Measurements from ENCODE around the gene GRB10.
"Not testable (repeated sequence)": the region's sequence is repeated elsewhere in the genome, so short reads cannot be mapped to it uniquely, and the experiment has no call there.

GRB10 gene

DNA sequence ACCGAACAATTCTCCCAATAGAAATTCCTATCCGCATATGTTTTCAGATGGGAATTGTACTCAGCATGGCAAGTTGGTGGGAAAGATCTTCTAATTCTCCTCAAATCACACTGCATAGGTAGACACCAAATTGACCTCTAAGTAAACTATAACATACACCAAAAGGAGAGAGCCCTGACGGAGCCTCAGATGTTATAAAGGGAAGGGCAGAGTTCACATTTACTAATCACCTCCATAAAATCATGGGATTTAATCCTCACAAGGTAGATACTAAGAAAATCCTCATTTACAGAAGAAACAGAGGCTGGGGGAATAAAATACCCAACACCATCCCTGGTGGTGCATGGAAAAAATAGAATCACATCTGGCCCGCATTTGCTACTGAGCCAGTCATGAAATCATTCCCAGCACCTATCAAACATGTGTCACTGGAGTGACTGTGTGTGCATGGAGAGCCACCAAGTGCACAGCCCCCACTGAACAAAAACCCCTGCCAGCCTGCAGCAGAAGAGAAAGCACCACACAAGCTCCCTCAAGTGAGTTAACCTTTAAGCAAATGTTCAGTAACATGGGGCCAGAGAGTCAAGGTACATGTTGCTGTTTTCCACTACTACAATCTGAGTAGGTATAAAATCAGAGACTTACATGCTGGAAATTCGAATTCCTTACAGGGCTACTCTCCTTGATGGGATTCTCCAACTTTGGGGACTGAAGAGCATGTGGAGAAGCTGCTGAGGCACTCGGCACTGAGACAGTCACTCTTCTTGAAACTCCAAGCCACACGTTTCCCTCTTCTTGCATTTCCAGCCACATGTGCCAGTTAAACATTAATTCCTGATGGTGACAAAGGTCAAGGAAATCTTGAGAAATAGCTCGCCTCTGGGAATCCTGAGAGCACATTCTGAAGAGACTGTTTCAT, 217.8 kb downstream of the GRB10 start, which contains the start of gene DDC:
DDC (minus strand) TSS at position 766 of the 919 bp plus-strand sequence. CDS start 21,320 bp downstream, outside the sequence.
- DNase-seq = no peak

DNA sequence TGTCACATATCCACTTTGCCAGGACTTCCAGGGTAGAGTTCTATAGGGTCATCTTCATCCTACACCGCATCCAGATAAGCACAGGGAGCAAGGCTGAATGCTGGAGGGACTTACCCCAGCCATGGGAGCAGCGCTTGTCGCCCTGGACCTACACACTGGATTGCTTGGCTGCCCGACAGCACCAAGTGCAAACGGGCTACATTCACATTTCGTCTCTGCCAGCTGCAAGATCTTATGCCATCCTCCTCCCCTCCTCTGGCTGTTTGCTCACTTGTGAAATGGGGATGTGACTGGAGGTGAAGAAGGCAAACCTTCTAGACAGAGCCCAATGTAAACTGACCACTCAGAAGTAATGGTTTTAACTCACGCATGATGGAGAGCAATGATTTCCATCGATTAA, 218.5 kb downstream of the GRB10 start:
- DNase-seq = no peak

DNA sequence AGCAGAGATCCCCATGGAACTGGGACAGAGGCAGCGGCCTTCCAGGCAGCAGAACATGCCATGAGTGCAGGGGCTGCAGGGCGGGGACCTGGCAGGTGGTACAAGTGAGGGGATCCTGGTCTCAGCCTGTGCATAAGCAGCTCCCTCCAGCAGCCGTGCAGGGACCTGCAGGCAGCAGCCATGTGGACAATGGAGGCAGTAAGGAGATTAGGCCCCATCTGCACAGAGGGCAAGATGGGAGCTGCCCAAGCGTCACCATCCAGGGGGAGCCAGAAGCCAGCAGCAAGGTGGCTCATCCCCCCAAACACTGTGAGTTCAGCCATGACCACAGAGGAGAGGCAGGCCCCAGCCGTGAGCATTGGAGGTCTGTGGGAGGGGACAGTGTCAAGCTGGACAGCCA, 220.6 kb downstream of the GRB10 start:
- DNase-seq = no peak

DNA sequence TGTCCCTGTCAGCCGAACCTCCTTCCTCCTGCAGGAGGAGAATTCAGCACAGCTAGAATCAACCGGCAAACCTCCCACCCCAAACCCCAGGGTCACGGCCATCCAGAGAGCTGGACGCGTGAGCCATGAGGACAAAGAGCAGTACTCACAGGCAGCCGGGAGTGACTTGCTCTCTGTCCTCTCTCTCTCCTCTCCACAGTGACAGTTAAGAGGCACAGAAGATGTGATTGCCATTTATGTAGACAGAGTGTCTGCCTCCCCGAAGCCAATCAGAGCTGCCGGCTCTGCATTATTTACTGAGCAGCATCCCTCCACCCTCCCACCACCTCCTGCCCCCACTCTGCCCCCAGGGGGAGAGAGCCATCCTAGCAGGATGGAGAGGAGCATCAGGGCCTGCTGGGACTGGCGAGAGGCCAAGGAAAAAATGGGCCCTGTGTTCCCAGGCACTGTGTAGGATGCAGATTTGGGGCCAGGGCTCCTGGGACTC, 221.8 kb downstream of the GRB10 start:
- DNase-seq = no peak

DNA sequence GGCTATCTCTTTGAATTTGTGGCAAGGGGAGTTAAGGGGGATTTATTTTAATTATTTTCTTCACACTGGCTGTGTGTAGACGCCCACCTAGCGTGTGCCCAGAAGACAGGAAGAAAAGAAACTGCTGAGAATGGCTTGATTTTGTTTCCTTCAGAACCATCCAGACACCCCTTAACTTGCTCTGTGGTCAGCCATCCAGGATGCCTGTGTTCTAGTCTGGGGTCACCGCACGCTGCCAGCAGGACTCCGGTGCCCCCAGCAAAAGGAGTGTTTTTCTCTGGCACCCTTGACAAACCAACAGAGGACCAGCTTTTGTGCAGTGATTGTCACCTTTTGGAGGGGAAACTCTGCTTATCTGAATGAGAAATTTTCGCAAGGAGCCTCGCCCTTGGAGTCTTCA, 222.8 kb downstream of the GRB10 start:
- DNase-seq = no peak

DNA sequence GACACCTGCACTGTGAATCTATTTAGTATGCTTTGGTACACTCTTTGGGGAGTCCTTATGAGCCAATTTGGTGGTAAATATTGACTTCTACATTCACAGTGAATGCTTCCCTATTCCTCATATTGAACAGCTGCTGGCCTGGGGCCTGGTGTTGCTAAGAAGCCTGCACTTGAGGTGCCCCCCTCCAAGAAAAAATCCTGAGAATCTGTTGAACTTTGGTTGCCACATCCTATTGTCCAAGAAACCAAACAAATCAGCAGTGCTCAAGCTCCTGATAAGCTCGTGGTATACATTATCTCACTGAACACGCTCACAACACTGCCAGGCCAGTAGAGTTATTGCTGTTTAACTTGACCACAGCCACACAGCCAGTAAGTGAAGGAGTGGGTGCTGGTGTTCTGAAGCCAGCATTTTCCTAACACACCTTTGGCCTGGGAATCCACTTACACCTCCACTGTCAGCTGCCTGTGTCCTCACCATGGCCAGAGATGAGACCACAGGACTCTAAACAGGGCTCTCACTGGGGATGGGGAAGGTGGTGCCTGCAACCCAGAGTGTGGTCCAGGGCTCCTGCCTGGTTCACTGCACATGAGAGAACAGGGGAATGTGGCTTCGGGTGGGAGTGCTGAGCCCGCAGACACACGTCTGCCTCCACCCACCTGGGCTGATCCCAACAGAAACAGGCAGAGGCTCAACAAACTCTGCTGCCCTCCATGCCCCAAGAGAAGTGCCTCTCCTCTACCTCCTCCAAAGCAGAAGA, 224.2 kb downstream of the GRB10 start:
- DNase-seq = no peak

DNA sequence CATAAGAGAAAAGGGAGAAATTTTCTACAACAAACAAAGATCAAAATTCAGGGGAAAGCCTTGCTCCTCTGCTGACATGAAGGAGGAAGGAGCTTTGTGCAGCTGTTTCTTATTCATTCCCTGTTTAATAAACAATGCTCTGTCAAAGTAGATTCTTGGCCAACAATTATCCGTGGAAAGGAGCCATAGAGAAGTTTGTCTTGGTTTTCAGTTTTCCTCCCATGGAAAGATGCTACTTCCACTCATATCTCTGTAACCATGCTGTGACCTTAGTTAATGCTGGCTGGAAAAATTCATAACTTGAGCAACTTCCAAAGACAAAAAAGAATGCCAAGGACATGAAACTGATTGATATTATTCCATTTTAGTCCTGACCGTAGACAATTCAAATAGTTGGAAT, 225.6 kb downstream of the GRB10 start:
- DNase-seq = no peak

DNA sequence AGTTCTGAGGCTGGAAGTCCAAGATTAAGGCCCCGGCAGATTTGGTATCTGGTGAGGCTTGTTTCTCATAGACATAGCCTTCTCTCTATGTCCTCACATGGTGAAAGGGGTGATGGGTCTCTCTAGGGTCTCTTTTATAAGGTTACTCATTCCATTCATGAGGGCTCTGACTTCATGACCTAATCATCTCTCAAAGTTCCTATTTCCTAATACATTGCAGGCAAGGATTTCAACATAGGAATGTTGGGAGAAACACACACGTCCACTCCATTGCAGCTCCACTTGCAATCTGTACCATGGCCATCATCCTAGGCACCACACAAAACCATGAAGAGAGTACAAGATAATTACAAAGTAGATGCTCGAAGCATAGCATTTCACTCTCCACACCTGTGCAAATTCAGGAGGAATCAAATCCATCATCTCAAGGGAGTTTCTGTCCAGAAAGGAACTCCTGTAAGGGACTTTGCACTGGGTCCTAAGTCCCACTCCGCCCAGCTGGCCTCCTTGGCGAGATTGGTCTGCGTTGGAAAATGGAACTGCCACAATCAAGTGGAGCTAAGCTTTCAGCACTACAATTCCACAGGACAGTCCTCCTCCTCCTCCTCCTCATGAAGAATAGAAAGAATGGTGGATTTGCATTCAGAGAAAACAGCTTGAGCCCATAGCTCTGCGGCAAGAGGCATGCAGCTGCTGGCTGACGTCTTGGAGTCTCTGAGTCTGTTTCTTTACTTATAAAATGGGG, 226.3 kb downstream of the GRB10 start:
- no peak for DNase-seq

DNA sequence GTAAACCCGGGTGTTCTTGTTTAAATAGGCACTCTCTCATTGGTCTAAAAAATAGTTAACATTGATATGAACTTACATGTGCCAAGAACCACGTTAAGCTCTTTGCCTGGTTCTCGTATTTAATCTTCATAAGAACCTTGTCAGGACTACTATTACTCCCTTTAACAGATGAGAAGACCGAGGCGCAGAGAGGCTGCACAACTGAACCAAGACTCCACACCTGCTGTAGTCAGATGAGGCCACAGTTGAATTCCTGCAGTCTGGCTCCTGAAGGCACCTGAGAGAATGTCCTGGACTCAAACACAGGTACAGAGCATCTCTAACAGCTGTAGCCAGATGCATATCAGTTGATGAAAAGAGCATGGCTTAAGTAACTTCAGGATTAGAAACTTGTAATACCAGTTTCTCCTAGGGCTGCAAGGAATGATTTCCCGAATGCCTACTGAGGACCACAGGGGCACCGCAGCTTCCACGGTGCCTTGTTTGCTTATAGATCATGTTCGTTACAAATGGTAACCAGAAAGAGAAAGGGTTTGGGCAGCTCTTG, 227.0 kb downstream of the GRB10 start:
- no peak for DNase-seq

DNA sequence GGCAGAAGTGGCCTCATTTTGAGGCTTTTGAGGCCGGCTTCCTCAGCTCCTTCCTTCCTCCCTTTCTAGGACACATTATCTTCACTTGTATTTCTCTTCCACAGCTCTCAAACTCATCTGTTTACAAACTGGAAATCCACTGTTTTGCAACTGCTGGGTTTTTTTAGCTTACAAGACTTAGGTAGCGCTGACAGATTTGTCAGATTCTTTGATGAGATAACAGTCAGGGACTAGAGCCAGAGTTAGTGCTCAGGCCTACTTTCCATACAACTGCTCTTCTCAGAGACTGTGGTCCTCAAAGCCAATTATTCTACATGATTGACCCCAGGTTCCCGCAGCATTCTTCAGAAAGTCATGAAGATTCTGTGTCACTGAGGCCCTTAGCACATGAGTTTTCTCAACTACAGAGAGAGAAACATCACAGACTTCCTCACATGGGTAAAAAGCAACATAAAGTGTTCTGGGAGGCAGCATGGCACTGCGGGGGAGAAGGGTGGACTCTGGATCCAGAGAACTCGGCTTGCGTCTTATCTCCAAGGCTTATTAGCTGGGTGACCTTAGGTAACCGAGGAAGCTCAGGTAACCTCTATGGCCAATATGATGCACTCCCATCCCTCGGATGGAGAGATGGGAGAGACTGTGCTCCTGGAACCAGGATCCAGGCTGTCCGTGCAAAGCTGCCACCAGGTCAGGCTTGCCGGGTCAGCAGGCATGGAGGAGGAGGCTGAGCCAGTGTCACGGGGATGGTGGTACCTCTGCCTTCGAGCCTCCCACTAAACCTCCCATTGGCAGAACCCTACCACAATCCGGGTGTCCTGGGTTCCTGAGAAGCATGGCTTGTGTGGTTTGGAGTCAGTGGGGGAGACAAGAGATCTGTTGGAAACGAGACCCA, 228.0 kb downstream of the GRB10 start:
- DNase-seq = no peak

DNA sequence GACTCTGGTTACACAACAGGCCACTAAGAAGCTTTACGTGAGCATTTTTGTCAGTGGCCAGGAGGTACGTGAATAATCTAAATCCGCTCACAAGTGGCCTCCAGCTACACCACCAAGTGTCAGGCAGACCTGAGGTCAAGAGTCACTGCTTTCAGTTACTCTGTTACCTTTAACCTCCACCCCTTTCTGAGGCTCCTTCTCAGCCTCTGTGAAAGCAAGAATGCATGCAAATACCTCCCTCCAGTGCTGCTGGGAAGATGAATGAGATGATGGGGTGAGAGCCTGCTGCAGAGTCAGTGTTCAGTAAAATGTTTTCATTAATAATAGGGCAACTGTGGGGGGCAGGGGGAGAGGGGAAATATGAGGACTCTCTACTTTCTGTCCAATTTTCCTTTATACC, 228.7 kb downstream of the GRB10 start:
- no peak for DNase-seq

DNA sequence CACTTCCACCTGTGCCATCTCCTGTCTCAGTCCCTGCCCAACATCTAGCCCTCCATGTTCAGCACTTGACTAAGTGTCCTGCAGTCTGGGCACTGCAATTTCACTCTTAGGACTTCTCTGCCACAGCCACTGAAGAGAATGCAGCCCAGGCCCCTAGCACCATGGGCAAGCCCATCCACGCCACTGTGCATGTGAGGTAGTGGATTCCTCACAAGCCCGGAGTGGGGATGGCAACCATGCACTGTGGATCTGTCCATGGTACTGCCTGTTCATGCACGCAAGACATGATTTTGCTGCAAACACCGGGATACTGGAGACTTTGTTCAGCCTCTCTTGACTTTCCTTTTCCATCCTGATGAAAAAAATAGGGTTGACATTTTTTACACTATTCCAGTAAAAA, 229.8 kb downstream of the GRB10 start:
- no peak for DNase-seq

DNA sequence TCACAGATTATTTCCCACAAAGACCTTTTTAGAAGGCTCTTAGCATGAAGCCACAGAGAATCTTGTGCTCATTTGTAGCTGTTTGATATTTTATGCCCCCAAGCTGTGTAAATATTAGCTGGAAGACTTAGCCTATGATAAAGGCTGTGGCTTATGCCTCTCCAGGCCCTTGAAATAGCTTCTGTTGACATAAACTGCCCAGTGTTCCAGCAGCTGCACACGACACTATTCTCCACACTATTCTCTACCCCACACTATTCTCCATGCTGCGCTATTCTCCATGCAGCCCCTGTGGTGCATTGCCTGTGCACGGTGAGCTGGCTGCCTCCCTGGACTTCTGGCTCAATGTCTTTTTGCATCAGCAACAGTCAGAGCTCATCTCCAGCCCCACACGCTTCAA, 230.6 kb downstream of the GRB10 start:
- peak; percentile 76 for DNase-seq

DNA sequence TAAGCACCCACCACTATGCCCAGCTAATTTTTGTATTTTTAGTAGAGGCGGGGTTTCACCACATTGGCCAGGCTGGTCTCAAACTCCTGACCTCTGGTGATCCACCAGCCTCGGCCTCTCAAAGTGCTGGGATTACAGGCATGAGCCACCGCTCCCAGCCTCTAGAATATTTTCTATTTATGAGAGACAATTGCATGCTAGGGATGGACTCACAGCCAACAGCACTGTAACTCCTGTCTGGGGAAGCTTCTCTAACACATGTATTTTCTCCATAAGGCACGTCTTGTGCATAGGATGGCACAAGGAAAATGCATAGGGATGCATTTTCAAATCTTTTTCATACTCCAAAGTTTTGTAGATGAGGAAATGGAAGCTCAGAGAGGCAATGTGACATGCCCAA, 237.1 kb downstream of the GRB10 start:
- not testable (repeated sequence) for DNase-seq

DNA sequence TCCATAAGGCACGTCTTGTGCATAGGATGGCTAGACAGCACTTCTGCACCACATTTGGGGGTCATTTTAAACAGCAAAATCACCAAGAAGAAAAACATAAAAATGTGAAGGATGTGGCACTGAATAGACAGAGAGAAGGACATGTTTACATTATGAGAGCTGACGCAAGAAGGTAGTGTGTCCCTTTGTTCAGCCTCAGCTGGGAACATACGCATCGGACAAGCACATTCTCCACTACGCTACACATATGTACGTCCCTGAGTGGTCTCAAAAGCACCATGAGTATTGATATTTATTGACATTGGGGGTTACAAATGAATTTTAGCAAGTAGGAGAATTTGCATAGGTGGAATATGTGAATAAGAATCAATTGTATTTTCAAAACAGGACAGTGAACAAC, 237.7 kb downstream of the GRB10 start:
- no peak for DNase-seq

DNA sequence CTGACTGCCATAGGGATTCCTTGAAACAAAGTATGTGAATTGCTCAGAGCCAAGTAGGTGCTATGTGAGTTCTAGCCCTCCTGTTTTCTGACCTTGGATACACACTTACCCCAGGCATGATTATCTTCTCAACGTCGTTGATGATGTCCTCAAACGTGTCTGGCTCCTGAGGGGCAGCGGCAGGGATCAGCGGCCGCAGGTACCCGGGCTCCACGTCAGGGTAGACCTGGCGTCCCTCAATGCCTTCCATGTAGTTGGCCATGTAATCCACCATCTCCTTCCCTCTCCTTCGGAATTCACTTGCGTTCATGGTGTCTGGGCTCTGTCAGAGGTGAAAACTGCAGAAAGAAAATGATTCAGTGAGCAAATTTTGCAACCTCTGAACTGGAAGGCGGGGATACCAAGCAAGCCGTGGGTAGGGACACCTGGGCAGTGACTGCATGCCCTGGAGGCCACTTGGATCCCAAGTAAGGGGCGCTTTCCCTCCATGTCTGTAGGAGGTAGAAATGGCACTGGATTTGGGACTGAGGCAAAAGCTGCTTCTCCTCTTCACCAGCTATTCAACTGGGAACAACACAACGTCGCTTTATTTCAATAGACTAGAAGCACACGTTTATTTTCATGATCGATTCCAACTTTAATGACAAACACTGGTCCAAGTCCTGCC, 238.8 kb downstream of the GRB10 start:
- DNase-seq = no peak

DNA sequence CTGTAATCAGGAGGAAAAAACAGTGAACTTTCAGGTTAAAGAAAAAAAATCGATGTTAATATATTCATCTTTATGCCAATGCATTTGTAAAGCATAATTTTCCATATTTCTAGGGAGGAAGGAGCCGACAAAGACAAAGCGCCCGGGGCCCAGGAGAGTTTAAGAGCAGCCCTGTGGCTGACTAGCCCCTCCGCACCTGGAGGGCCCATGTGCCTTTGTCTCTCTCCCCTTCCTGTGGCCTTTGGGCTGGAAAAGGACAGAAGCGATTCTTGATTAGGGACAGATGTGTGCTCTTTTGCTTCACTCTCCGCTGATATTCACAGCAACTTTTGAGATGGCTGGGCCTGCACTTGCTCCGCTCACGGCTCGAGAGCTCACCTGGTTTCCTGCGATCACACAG, 240.6 kb downstream of the GRB10 start:
- DNase-seq = no peak

DNA sequence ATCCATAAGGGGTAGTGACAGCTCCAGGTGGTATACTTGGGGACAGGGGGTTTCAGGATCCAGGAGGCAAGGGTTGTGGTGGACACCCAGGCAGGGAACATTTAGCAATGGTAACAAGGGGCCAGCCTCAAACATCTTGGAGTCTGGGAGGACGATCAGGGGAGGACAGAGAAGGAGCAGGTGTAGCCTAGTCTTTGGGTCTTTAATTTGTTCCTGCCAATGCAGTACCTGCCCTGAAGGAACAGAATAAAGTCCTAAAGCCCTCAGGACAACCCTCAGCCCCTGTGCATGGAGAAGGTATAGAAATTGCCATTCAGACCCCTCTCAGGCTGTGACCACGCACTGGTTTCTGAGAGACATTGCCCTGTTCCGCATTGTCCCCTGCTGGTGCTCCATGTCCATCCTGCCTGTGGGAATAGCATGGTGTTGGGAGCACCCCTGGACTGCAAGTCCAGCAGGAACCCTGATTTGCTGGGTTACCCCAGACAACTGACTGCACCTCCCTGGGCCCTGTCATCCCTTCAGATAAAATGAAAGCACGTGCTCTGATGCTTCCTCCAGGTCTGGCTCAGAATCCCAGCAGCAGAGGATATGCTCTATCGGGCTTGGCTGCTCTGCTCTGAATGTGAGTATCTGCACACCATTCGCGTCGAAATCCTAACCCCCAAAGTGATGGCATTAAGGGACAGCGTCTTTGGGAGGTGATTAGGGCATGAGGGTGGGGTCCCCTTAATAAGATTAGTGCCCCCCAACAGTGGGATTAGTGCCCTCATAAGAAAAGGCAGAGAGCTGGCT, 241.7 kb downstream of the GRB10 start:
- no peak for DNase-seq

Data from NCI-H526 treated with DMSO at 0.1 percent for 48 hours (cell line).